ENCODE data around the gene AOAH.

The AOAH gene

DNA sequence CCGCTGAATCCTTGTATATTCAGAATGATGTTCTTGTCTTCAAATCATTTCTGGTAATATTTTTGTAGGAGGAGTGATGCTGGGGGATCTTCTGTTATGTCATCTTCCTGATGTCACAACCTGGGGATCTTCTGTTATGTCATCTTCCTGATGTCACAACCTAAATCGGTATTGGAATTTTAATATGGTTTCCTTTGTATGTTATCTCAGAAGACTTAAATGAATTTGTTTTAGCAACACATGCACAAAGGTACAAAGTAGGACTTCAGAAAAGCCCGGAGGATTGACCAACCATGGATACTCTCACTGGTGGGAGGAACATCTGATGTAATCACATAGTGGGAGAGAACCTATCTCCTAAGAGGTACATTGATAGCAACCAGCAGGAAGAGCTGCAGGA lies 9.1 kb upstream of the AOAH start:
- no peak for DNase-seq
- Histone ChIP-seq H3K36me3 (no peaks in the 10 kb centered on the region), H3K27me3 (no peaks in the 10 kb centered on the region), H3K4me3 (ENCODE audit: low read depth, low read length) (no peak overlapping the region), H3K4me1 (no peaks in the 10 kb centered on the region), H3K9me3 (no peaks in the 10 kb centered on the region)
- TF ChIP-seq, protein P1, sequence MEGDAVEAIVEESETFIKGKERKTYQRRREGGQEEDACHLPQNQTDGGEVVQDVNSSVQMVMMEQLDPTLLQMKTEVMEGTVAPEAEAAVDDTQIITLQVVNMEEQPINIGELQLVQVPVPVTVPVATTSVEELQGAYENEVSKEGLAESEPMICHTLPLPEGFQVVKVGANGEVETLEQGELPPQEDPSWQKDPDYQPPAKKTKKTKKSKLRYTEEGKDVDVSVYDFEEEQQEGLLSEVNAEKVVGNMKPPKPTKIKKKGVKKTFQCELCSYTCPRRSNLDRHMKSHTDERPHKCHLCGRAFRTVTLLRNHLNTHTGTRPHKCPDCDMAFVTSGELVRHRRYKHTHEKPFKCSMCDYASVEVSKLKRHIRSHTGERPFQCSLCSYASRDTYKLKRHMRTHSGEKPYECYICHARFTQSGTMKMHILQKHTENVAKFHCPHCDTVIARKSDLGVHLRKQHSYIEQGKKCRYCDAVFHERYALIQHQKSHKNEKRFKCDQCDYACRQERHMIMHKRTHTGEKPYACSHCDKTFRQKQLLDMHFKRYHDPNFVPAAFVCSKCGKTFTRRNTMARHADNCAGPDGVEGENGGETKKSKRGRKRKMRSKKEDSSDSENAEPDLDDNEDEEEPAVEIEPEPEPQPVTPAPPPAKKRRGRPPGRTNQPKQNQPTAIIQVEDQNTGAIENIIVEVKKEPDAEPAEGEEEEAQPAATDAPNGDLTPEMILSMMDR (IDR thresholded peaks at IDR 0.05; ENCODE audit: low read depth, low read length): no peak

DNA sequence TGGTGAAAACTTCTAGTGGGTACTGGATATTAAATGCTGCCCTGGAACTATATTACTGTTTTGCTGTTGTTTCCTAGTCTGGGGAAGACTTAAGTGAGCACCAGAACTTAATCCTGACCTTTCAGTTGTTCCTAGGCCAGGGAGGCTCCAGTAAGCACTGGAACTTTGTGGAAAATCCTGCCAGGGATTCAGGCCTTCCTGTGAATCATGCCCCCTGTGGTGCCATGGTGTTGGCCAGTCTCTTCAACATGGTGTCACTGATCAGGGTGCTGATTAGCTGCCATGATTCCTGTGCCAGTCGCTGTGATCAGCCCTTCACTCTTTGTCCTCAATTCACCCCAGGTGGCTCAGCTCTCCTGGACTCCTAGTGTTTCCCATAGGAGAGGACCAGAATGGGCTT lies 8.5 kb upstream of the AOAH start:
- no peaks in the 10 kb centered on the region for H3K36me3 ChIP-seq
- no peaks in the 10 kb centered on the region for H3K9me3 ChIP-seq
- DNase-seq: no peak
- no peaks in the 10 kb centered on the region for H3K4me1 ChIP-seq
- no peaks in the 10 kb centered on the region for H3K27me3 ChIP-seq
- no peak overlapping the region for H3K4me3 ChIP-seq (ENCODE audit: low read depth, low read length)
- TF ChIP-seq, protein P1 (IDR thresholded peaks at IDR 0.05; ENCODE audit: low read depth, low read length): no peak

DNA sequence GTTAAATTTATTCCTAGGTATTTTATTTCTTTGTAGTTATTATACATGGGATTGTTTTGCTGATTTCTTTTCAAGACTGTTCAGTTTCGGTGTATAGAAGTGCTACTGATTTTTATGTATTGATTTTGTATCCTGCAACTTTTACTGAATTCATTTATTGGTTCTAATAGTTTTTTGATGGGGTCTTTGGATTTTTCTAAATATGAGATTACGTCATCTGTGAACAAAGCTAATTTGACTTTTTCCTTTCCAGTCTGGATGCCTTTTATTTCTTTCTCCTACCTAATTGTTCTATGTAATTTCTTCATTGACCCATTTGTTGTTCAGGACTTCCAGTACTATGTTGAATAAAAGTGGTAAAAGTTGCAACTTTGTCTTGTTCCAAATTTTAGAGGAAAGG lies 5.8 kb upstream of the AOAH start:
- no peaks in the 10 kb centered on the region for H3K9me3 ChIP-seq
- DNase-seq: no peak
- no peaks in the 10 kb centered on the region for H3K27me3 ChIP-seq

DNA sequence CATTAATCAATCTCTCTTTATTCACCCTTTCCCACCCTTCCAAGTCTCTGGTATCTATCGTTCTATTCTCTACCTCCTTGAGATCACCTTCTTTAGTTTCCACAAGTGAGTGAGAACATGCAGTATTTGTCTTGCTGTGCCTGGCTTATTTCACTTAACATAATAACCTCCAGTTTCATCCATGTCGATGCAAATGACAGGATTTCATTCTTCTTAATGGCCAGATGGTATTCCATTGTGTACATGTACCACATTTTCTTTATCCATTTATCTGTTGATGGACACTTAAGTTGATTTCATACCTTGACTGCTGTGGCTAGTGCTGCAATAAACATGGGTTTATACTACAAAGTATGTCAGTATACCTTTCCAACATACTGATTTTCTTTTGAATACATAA lies 3.8 kb upstream of the AOAH start:
- TF ChIP-seq, protein P1 (IDR thresholded peaks at IDR 0.05; ENCODE audit: low read depth, low read length): no peak
- no peak for DNase-seq
- Histone ChIP-seq H3K4me1 (no peaks in the 10 kb centered on the region), H3K27me3 (no peaks in the 10 kb centered on the region), H3K9me3 (no peaks in the 10 kb centered on the region), H3K36me3 (no peaks in the 10 kb centered on the region), H3K4me3 (ENCODE audit: low read depth, low read length) (no peak overlapping the region)

More for the DNA sequence above, 5.8 kb upstream of the AOAH start:
- no peaks in the 10 kb centered on the region for H3K36me3 ChIP-seq
- H3K4me3 ChIP-seq (ENCODE audit: low read depth, low read length): no peak overlapping the region
- TF ChIP-seq, protein P1 (IDR thresholded peaks at IDR 0.05; ENCODE audit: low read depth, low read length): no peak
- no peaks in the 10 kb centered on the region for H3K4me1 ChIP-seq

DNA sequence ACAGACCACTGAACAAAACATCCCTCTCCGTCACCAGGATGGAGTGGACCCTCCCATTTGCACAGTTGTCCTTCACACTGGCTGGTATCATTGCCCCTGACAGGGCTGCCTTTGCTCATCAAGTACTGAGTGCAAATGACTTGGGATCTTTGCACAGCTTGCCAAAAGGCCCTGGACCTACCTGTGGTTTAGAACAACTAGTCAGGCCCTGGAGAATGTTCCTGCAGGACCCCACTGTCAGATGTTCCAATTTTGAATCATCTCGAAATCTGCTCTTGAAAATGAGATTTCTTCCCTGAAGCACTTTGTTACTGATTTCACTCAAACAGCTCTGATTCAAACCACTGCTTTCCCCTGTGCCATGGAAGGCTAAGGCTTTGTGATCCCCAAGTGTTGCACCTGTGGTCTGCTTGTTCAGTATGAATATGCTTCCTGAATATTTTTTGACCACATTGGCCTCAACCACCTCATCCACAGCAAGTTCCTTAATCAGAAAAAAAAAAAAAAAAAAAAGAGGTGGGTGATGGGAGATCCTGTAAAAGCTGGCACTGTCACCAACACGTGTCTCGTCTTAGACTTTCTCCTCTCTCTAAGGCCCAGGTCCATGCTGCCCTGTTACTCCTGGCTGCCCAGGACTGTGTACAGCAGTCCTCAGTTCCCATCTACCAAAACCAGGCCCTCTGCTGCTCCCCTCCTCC lies 2.7 kb upstream of the AOAH start:
- no peak for DNase-seq
- Histone ChIP-seq H3K4me1 (no peaks in the 10 kb centered on the region), H3K4me3 (ENCODE audit: low read depth, low read length) (no peak overlapping the region), H3K36me3 (no peaks in the 10 kb centered on the region), H3K9me3 (no peaks in the 10 kb centered on the region), H3K27me3 (no peaks in the 10 kb centered on the region)
- TF ChIP-seq, protein P1 (IDR thresholded peaks at IDR 0.05; ENCODE audit: low read depth, low read length): no peak

DNA sequence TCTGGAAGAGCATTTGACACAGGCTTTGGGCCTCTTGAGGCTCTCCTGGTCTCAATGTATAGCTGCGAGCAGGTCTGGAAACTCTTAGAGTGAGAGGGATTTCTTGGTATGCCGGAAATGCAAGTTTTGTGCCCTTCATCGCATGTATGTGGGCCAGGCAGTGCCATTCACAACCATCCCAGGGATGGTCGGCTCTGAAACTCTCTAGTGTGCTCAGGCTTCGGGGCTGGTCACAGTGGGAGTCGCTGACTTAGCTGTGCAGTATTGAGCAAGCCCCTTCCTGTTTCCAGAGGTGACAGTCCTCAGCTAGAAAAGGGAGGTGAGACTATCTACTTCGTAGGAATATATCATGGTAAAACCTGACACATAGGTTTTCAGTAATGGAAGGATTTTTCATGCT lies 2.0 kb upstream of the AOAH start:
- TF ChIP-seq, protein P1 (IDR thresholded peaks at IDR 0.05; ENCODE audit: low read depth, low read length): no peak
- no peaks in the 10 kb centered on the region for H3K27me3 ChIP-seq
- H3K4me3 ChIP-seq (ENCODE audit: low read depth, low read length): no peak overlapping the region
- no peak for DNase-seq
- H3K36me3 ChIP-seq: no peaks in the 10 kb centered on the region
- H3K9me3 ChIP-seq: no peaks in the 10 kb centered on the region
- no peaks in the 10 kb centered on the region for H3K4me1 ChIP-seq

All from BE2C (cell line).